ENCODE data around the gene KRTCAP2.

Gene KRTCAP2

DNA sequence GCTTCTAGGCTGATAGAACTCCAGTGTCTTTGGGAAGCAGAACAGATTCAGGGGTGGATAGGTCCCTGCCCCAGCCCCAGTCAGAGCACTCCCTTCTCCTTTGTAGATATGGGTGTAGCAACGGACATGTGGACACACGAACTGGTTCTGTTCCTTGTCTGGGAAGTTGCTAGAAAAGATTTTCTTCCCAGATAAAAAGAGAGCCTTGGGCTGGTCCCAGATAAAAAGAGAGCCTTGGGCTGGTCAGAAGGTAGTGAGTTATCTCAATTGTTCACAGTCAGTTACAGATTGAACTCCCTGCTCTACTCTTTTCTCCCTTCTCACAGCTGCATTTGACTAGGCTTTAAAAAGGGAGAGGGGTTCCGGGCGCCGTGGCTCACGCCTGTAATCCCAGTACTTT, 52.9 kb downstream of the KRTCAP2 start:
- Histone ChIP-seq H3K27ac (ENCODE audit: low read depth, low read length, severe bottlenecking) (no peak overlapping the region), H3K4me3 (ENCODE audit: extremely low read depth, insufficient read depth, low read length, poor library complexity, severe bottlenecking) (no peak overlapping the region), H3K9me3 (ENCODE audit: control insufficient read depth, low read length) (no peaks in the 10 kb centered on the region), H3K4me1 (ENCODE audit: control insufficient read depth, insufficient read depth, low read length, poor library complexity, severe bottlenecking) (peaks cover 9% of the 10 kb centered on the region), H3K36me3 (ENCODE audit: control insufficient read depth, insufficient read depth, low read length) (no peaks in the 10 kb centered on the region)
- 72 to 93% methylated on average over 2 to 3 of the region's 6 CpGs for WGBS, 2 experiments (ENCODE audit: insufficient coverage in 2 of 2)
